GM06990 (cell line): Measurements from ENCODE around the gene SMC1B.

Experiments used
- DNase-seq: peaks from one replicate; pipeline ENCODE4 v3.0.0-alpha.2; 2011; ENCODE audit not compliant: insufficient read length; ENCODE audit errors: extremely low read depth
- H3K27me3 ChIP-seq: replicated peaks from 2 replicates; pipeline ENCODE4 v1.6.0; 2011; ENCODE audit warnings: low read length; ENCODE audit not compliant: control insufficient read depth, insufficient read depth
- H3K36me3 ChIP-seq: 2 replicates; pipeline ENCODE4 v1.5.1; 2011; ENCODE audit warnings: low read length; ENCODE audit not compliant: control insufficient read depth, insufficient read depth
- H3K4me3 ChIP-seq: replicated peaks from 2 replicates; pipeline ENCODE4 v1.5.1; 2011; ENCODE audit warnings: low read depth, mild to moderate bottlenecking, control low read depth, low read length
- TF ChIP-seq, protein P1 (sequence below): IDR thresholded peaks from 2 replicates; pipeline ENCODE4 v1.5.1; 2011; ENCODE audit warnings: low read length, control low read depth, mild to moderate bottlenecking, inconsistent platforms; ENCODE audit not compliant: insufficient read depth, poor library complexity, severe bottlenecking

The SMC1B gene

GRCh38 chr22:45324311-45324711, 89.1 kb downstream of the SMC1B start:
- no peak overlapping the region for H3K4me3 ChIP-seq
- no peaks in the 10 kb centered on the region for H3K27me3 ChIP-seq
- DNase-seq: no peak
- TF ChIP-seq, protein P1, sequence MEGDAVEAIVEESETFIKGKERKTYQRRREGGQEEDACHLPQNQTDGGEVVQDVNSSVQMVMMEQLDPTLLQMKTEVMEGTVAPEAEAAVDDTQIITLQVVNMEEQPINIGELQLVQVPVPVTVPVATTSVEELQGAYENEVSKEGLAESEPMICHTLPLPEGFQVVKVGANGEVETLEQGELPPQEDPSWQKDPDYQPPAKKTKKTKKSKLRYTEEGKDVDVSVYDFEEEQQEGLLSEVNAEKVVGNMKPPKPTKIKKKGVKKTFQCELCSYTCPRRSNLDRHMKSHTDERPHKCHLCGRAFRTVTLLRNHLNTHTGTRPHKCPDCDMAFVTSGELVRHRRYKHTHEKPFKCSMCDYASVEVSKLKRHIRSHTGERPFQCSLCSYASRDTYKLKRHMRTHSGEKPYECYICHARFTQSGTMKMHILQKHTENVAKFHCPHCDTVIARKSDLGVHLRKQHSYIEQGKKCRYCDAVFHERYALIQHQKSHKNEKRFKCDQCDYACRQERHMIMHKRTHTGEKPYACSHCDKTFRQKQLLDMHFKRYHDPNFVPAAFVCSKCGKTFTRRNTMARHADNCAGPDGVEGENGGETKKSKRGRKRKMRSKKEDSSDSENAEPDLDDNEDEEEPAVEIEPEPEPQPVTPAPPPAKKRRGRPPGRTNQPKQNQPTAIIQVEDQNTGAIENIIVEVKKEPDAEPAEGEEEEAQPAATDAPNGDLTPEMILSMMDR: no peak
- H3K36me3 ChIP-seq: peaks cover 4% of the 10 kb centered on the region

DNA sequence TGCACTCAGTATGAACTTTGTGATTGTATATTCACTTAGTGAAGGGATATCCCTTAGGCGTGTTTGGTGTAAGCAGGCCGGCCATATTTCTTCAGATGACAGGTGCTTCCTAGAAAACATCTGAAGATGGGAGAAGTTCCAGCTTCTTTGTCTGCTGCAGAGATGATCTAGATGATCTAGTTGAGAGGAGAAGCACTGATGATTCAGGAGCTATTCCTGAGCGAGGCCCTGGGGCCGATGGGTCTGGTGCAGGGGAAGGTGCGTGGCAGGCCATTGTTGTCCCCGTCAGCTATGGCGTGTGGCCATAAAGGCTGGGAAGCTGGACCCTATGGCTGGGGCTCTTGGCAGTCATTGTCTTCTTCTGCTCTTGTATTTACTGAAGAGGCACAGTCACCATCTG, 89.7 kb downstream of the SMC1B start:
- no peak for DNase-seq
- H3K27me3 ChIP-seq: no peaks in the 10 kb centered on the region
- no peak overlapping the region for H3K4me3 ChIP-seq
- peaks cover 4% of the 10 kb centered on the region for H3K36me3 ChIP-seq
- TF ChIP-seq, protein P1: no peak

DNA sequence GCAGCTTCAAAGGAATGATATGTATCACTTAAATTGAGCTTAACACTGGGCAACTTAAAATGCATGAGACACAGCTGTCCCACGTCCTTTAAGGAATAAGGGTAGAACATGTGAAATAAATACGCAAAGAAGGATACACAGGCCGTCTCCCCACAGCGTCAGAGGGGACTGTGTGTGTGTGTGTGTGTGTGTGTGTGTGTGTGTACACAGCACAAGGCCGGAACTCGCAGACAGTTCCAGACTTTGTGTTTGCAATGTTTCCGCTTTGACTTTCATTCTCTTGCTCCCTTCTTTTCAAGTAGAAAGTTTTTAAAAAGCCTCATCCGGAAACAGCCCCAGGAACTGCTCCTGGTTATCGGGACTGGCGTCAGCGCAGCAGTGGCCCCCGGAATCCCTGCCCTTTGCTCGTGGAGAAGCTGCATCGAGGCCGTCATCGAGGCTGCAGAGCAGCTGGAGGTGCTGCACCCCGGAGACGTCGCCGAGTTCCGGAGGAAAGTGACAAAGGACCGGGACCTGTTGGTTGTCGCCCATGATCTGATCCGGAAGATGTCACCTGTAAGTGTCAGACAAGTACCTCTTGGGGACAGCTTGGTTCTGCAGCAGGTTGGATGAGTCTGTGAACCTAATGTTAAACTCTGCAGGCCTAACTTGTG, 90.4 kb downstream of the SMC1B start:
- TF ChIP-seq, protein P1: no peak
- no peak for DNase-seq
- Histone ChIP-seq H3K27me3 (no peaks in the 10 kb centered on the region), H3K4me3 (no peak overlapping the region), H3K36me3 (peaks cover 4% of the 10 kb centered on the region)

DNA sequence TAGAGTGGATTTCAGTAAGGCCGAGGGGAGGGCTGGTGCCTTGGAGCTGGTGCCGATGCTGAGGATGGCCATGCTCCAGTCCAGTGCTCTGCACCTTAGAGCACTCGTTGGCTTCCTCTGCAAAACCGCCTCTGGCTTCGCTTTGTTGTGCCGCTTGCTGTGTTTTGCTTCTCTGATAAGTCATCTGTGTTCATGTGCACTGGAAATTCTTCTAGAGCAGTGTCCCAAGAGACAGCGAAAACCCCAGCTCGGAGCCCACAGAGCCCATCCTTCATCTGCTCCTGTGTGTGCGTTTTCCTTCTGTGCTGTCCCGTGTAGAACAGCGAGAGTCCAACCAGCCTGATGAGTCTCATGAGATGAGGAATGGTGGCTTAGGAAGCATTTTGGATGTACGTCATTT, 91.6 kb downstream of the SMC1B start:
- no peak for DNase-seq
- peaks cover 4% of the 10 kb centered on the region for H3K36me3 ChIP-seq
- no peaks in the 10 kb centered on the region for H3K27me3 ChIP-seq
- TF ChIP-seq, protein P1: no peak
- H3K4me3 ChIP-seq: no peak overlapping the region

GRCh38 chr22:45320357-45320976, 92.9 kb downstream of the SMC1B start:
- no peak overlapping the region for H3K4me3 ChIP-seq
- DNase-seq: no peak
- H3K27me3 ChIP-seq: no peaks in the 10 kb centered on the region
- TF ChIP-seq, protein P1: no peak
- H3K36me3 ChIP-seq: peaks cover 1% of the 10 kb centered on the region
